Neural crest cell (in vitro differentiated cells): Measurements from ENCODE around the gene NPIPA1. TPM values are rescaled to one million over a fixed set of nuclear protein-coding genes. Genes with fewer than 3 reads are reported as not detected.
"Not testable (repeated sequence)": the region's sequence is repeated elsewhere in the genome, so short reads cannot be mapped to it uniquely, and the experiment has no call there.

ENCODE experiments used
- DNase-seq: peaks from one replicate; pipeline ENCODE4 v3.0.0; 2021; ENCODE audit warnings: low read depth, mixed read lengths, low spot score
- H3K27ac Mint-ChIP-seq: one replicate; pipeline ENCODE4 v1.8.0; 2021; ENCODE audit warnings: mild to moderate bottlenecking, mixed read lengths; ENCODE audit not compliant: unreplicated experiment
- H3K27me3 Mint-ChIP-seq: 2 replicates; pipeline ENCODE4 v1.8.0; 2021; ENCODE audit warnings: low read depth, mild to moderate bottlenecking, mixed read lengths
- H3K36me3 Mint-ChIP-seq: 2 replicates; pipeline ENCODE4 v1.8.0; 2021; ENCODE audit warnings: low read depth, mild to moderate bottlenecking, mixed read lengths
- H3K4me1 Mint-ChIP-seq: 2 replicates; pipeline ENCODE4 v1.8.0; 2021; ENCODE audit warnings: mixed read lengths
- H3K4me3 Mint-ChIP-seq: one replicate; pipeline ENCODE4 v1.8.0; 2021; ENCODE audit warnings: mild to moderate bottlenecking, mixed read lengths
- H3K9me3 Mint-ChIP-seq: 2 replicates; pipeline ENCODE4 v1.8.0; 2021; ENCODE audit warnings: mixed read lengths
- CTCF ChIP-seq: fragments of 200-600 bp; sonication (generic); conservative IDR thresholded peaks from 2 replicates; pipeline ENCODE4 v1.5.0; 2021; ENCODE audit warnings: antibody characterized with exemption, mild to moderate bottlenecking
- total RNA-seq: library from RNA; stranded (reverse); gene quantifications from 2 replicates; pipeline ENCODE4 v1.2.1, GENCODE V29; 2021

The NPIPA1 gene
- total RNA-seq, 1 donor from 2014 or later: 171 TPM

DNA sequence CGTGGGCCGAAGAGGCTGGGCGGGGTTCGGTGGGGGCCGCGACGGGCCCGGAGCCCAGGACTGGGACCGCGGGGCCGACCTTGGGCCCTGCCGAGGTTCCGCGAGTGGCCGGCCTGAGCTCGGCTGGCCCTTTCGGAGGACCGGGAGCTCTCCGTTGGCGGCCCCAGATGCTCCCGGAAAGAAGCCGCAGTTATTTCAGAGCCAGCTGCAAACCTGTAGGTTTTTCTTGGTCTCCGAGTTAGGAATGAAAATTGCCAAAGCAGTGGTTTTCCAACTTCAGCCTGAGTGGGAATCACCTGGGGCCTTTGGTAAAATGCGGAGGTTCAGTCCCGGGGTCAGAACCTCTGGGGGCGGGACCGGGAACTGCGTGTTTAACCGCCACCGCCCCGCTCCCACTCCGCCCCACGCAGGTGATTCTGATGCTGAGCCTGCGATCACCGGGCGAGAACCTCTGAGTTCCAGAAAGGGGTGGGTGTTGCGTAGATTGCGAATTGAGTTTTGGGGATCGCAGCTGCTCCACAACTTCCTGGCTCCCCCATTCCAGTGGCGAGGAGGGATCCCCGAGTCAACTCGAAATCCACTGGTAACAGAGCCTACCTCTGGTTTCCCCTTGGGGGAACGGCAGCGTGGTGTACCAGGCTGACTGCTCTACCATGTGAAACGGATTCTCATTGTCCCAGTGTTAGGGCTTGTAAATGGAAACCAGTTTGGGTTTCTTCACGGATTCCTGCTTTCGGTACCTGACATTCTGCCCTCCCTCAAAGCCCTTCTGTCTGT lies 38.4 kb downstream of the NPIPA1 start:
- peak; percentile 27 for DNase-seq
- H3K9me3 Mint-ChIP-seq, H3K27me3 Mint-ChIP-seq, H3K36me3 Mint-ChIP-seq, H3K27ac Mint-ChIP-seq: not testable (repeated sequence)
- H3K4me1 Mint-ChIP-seq: peaks cover 17% of the 10 kb centered on the region
- peak overlapping the region; percentile 93 for H3K4me3 Mint-ChIP-seq
- peak; percentile 27 for TF ChIP-seq CTCF

GRCh38 chr16:14976971-14977736 lies 39.9 kb downstream of the NPIPA1 start:
- not testable (repeated sequence) for H3K9me3 Mint-ChIP-seq, H3K27me3 Mint-ChIP-seq, DNase-seq, H3K36me3 Mint-ChIP-seq, H3K27ac Mint-ChIP-seq
- H3K4me1 Mint-ChIP-seq: peaks cover 17% of the 10 kb centered on the region
- peak overlapping the region; percentile 93 for H3K4me3 Mint-ChIP-seq

- not testable (repeated sequence) for H3K27me3 Mint-ChIP-seq, H3K36me3 Mint-ChIP-seq, H3K27ac Mint-ChIP-seq, H3K9me3 Mint-ChIP-seq, DNase-seq
- H3K4me1 Mint-ChIP-seq: peaks cover 17% of the 10 kb centered on the region
- peak overlapping the region; percentile 72 for H3K4me3 Mint-ChIP-seq
Observed at GRCh38 chr16:14978281-14978680, 41.0 kb downstream of the NPIPA1 start.

DNA sequence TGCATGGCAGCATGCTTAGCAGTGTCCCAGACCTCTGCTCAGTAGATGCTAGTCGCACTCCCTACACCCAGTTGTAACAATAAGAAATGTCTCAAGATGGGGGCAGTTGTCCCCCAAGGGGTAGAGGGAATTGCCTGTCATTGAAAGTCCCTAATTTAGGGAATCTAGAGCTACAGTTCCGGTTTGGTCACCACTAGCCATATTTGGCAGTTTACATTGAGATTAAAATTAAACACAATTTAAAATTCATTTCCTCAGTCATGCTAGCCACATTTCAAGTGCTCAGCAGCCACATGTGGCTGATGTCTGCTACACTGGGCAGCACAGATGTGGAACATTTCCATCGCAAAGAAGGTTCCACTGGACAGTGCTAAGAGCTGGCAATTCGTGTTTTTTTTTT lies 41.7 kb downstream of the NPIPA1 start:
- H3K27me3 Mint-ChIP-seq, H3K36me3 Mint-ChIP-seq, DNase-seq, H3K27ac Mint-ChIP-seq, H3K9me3 Mint-ChIP-seq: not testable (repeated sequence)
- H3K4me3 Mint-ChIP-seq: peak overlapping the region; percentile 72
- H3K4me1 Mint-ChIP-seq: peaks cover 17% of the 10 kb centered on the region

DNA sequence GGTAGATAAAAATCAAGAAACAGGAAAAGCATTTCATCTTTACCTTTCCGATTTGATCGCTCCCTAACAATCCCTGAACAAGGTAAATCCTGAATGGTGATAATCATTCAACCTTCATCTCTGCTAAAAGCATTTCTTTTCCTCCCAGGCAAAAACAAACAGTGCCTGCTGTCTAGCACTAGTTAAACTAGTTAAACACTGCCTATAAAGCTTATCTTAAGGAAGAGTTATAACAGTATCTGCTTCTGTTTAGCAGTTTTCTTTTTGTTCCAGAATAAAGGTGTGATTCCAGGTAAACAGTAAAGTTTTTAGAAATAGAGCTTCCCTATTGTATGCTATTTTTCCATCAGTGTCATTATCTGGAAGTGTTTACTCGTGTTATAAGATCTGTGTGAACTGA lies 44.0 kb downstream of the NPIPA1 start:
- DNase-seq, H3K4me1 Mint-ChIP-seq, H3K4me3 Mint-ChIP-seq, H3K36me3 Mint-ChIP-seq, H3K27me3 Mint-ChIP-seq, H3K27ac Mint-ChIP-seq, H3K9me3 Mint-ChIP-seq: not testable (repeated sequence)

- DNase-seq, H3K4me3 Mint-ChIP-seq, H3K9me3 Mint-ChIP-seq, H3K36me3 Mint-ChIP-seq, H3K27me3 Mint-ChIP-seq, H3K27ac Mint-ChIP-seq, H3K4me1 Mint-ChIP-seq: not testable (repeated sequence)
Observed at GRCh38 chr16:14982521-14982920, 45.3 kb downstream of the NPIPA1 start.

- peaks cover 25% of the 10 kb centered on the region for H3K36me3 Mint-ChIP-seq
- not testable (repeated sequence) for H3K9me3 Mint-ChIP-seq, H3K4me1 Mint-ChIP-seq, H3K27me3 Mint-ChIP-seq, H3K27ac Mint-ChIP-seq, H3K4me3 Mint-ChIP-seq, DNase-seq
Observed at GRCh38 chr16:14988092-14988491, 50.8 kb downstream of the NPIPA1 start.

GRCh38 chr16:14988661-14989191 lies 51.5 kb downstream of the NPIPA1 start:
- not testable (repeated sequence) for H3K4me1 Mint-ChIP-seq, H3K27me3 Mint-ChIP-seq, H3K27ac Mint-ChIP-seq, H3K9me3 Mint-ChIP-seq, H3K4me3 Mint-ChIP-seq, DNase-seq
- peaks cover 29% of the 10 kb centered on the region for H3K36me3 Mint-ChIP-seq

- not testable (repeated sequence) for H3K9me3 Mint-ChIP-seq, H3K27ac Mint-ChIP-seq, H3K4me1 Mint-ChIP-seq, H3K4me3 Mint-ChIP-seq, DNase-seq, H3K27me3 Mint-ChIP-seq
- H3K36me3 Mint-ChIP-seq: peaks cover 36% of the 10 kb centered on the region
Observed at GRCh38 chr16:14989291-14990281, 52.3 kb downstream of the NPIPA1 start.

DNA sequence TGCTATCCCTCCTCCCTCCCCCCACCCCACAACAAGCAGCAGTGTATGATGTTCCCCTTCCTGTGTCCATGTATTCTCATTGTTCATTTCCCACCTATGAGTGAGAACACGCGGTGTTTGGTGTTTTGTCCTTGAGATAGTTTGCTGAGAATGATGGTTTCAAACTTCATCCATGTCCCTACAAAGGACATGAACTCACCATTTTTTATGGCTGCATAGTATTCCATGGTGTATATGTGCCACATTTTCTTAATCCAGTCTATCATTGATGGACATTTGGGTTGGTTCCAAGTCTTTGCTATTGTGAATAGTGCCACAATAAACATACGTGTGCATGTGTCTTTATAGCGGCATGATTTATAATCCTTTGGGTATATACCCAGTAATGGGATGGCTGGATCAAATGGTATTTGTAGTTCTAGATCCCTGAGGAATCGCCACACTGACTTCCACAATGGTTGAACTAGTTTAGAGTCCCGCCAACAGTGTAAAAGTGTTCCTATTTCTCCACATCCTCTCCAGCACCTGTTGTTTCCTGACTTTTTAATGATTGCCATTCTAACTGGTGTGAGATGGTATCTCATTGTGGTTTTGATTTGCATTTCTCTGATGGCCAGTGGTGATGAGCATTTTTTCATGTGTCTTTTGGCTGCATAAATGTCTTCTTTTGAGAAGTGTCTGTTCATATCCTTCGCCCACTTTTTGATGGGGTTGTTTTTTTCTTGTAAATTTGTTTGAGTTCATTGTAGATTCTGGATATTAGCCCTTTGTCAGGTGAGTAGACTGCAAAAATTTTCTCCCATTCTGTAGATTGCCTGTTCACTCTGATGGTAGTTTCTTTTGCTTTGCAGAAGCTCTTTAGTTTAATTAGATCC lies 56.3 kb downstream of the NPIPA1 start:
- not testable (repeated sequence) for H3K4me1 Mint-ChIP-seq, H3K27me3 Mint-ChIP-seq, DNase-seq, H3K4me3 Mint-ChIP-seq, H3K27ac Mint-ChIP-seq
- peaks cover 10% of the 10 kb centered on the region for H3K9me3 Mint-ChIP-seq
- peaks cover 42% of the 10 kb centered on the region for H3K36me3 Mint-ChIP-seq

- H3K27me3 Mint-ChIP-seq, H3K4me1 Mint-ChIP-seq, H3K9me3 Mint-ChIP-seq, H3K27ac Mint-ChIP-seq, DNase-seq, H3K4me3 Mint-ChIP-seq: not testable (repeated sequence)
- H3K36me3 Mint-ChIP-seq: peaks cover 31% of the 10 kb centered on the region
Observed at GRCh38 chr16:14996702-14997101, 59.5 kb downstream of the NPIPA1 start.
